ENCODE data around the gene MMEL1. TPM values are rescaled to one million over a fixed set of nuclear protein-coding genes. Genes with fewer than 3 reads are reported as not detected.

The MMEL1 gene
- total RNA-seq, 2 experiments from 2014 or later, result 0.67 to 1.8 TPM

GRCh38 chr1:2563205-2563604, 69.6 kb downstream of the MMEL1 start:
- Mint-ChIP-seq H3K4me3 (no peak overlapping the region), H3K4me1 (ENCODE audit: low read depth) (peaks cover 5% of the 10 kb centered on the region), H3K27ac (peak overlapping the region; percentile 33), H3K27me3 (no peaks in the 10 kb centered on the region), H3K36me3 (ENCODE audit: low read depth) (peaks cover 27% of the 10 kb centered on the region), H3K9me3 (no peaks in the 10 kb centered on the region)
- intact Hi-C loops (cut with DNase I, micrococcal nuclease), result no loop called here
- H3K4me3 ChIP-seq (ENCODE audit: low read length), result no peak overlapping the region
- POLR2A ChIA-PET, result interaction anchor here (3.0 kb wide), 1 partner anchor 21 kb away, joined by 20 read pairs; no protein-coding TSS in a partner anchor
- peaks cover 53% of the 10 kb centered on the region for H3K36me3 ChIP-seq (ENCODE audit: insufficient read depth, low read length)
- H3K27ac ChIP-seq (ENCODE audit: low read depth in 1 of 2, low read length in 2 of 2), result no peak overlapping the region
- CTCF ChIA-PET, result no interaction called here
- DNase-seq (no peak), ATAC-seq (ENCODE audit: poor library complexity) (no peak)
- H3K27me3 ChIP-seq (ENCODE audit: control insufficient read depth in 1 of 2, insufficient read depth in 2 of 2, low read length in 2 of 2), result no peaks in the 10 kb centered on the region
- H3K4me1 ChIP-seq (ENCODE audit: insufficient read depth, low read length), result peaks cover 32% of the 10 kb centered on the region
- TF ChIP-seq, protein P1, sequence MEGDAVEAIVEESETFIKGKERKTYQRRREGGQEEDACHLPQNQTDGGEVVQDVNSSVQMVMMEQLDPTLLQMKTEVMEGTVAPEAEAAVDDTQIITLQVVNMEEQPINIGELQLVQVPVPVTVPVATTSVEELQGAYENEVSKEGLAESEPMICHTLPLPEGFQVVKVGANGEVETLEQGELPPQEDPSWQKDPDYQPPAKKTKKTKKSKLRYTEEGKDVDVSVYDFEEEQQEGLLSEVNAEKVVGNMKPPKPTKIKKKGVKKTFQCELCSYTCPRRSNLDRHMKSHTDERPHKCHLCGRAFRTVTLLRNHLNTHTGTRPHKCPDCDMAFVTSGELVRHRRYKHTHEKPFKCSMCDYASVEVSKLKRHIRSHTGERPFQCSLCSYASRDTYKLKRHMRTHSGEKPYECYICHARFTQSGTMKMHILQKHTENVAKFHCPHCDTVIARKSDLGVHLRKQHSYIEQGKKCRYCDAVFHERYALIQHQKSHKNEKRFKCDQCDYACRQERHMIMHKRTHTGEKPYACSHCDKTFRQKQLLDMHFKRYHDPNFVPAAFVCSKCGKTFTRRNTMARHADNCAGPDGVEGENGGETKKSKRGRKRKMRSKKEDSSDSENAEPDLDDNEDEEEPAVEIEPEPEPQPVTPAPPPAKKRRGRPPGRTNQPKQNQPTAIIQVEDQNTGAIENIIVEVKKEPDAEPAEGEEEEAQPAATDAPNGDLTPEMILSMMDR (IDR thresholded peaks at IDR 0.05), result no peak
- no peaks in the 10 kb centered on the region for H3K9me3 ChIP-seq (ENCODE audit: control insufficient read depth in 1 of 2, insufficient read depth in 1 of 2, low read length in 2 of 2)

DNA sequence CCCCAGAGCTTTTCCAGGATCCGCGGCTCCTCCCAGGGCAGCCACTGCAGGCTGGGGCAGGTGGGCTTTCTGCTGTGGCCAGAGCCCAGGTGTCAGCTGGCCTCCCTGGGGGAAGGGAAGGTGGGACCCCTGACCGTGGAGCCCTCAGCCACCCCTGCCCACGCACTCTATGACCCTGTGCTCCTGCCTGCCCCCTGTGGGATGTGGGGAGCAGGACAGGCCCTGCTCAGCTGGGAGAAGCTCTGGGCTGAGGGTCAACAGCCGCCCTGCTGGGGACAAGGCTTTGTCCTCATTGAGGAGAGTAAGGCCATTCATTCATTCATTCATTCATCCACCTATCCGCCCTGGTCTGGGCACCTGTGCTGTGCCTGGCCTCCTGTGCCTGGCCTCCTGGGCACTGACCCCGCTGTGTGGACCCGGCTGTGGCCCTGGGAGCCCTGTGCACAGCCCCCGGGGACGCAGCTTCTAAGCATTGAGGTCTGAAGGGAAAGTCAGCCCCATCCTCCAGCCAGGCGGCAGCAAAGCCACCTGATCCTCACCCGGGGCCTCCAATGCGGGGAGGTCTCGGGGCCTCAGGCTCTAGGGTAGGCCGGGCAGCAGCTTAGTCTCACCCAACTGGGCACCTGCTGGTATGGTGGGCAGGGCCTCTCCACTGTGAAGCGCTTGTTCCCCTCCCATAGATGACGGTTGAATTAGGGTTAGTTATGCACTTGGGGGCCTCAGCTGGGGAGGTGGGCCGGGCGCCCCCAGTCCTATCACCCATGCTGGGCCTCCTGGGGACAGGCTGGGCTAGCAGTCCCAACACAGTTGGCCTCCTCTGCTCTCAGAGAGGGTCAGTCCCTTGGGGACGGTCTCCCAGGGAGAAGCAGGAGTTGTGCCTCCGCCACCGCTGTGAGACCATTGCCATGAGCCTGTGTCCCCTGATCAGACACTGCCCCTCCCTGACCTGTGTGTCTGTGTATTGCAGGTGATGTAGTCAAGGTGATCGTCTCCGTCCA, 70.6 kb downstream of the MMEL1 start:
- CTCF ChIA-PET, result interaction anchor here (0.6 to 2.0 kb wide), 8 partner anchors 10 to 148 kb away, joined by 3 to 20 read pairs (median 5); partner anchors contain the start of genes PANK4 and PRXL2B
- DNase-seq (peak in 2 of 14 experiments; percentile 35 to 46), ATAC-seq (ENCODE audit: poor library complexity) (peak; percentile 47)
- Mint-ChIP-seq H3K4me3 (no peak overlapping the region), H3K4me1 (ENCODE audit: low read depth) (peaks cover 11% of the 10 kb centered on the region), H3K27ac (peak overlapping the region; percentile 76), H3K27me3 (no peaks in the 10 kb centered on the region), H3K9me3 (no peaks in the 10 kb centered on the region), H3K36me3 (ENCODE audit: low read depth) (peaks cover 27% of the 10 kb centered on the region)
- POLR2A ChIA-PET, result interaction anchor here (0.9 to 2.8 kb wide), 7 partner anchors 9 to 37 kb away, joined by 3 to 23 read pairs (median 3); partner anchors contain the start of gene PRXL2B
- peaks cover 60% of the 10 kb centered on the region for H3K36me3 ChIP-seq (ENCODE audit: insufficient read depth, low read length)
- TF ChIP-seq, protein P1 (IDR thresholded peaks at IDR 0.05), result no peak
- H3K4me3 ChIP-seq (ENCODE audit: low read length), result no peak overlapping the region
- intact Hi-C loops (cut with DNase I, micrococcal nuclease), result no loop called here
- peaks cover 42% of the 10 kb centered on the region for H3K4me1 ChIP-seq (ENCODE audit: insufficient read depth, low read length)
- no peaks in the 10 kb centered on the region for H3K27me3 ChIP-seq (ENCODE audit: control insufficient read depth in 1 of 2, insufficient read depth in 2 of 2, low read length in 2 of 2)
- peak overlapping the region in 1 of 2 donors; percentile 34 for H3K27ac ChIP-seq (ENCODE audit: low read depth in 1 of 2, low read length in 2 of 2)
- H3K9me3 ChIP-seq (ENCODE audit: control insufficient read depth in 1 of 2, insufficient read depth in 1 of 2, low read length in 2 of 2), result no peaks in the 10 kb centered on the region

- TF ChIP-seq, protein P1 (IDR thresholded peaks at IDR 0.05), result no peak
- Histone ChIP-seq H3K36me3 (ENCODE audit: insufficient read depth, low read length) (peaks cover 60% of the 10 kb centered on the region), H3K27me3 (ENCODE audit: control insufficient read depth in 1 of 2, insufficient read depth in 2 of 2, low read length in 2 of 2) (no peaks in the 10 kb centered on the region), H3K27ac (ENCODE audit: low read depth in 1 of 2, low read length in 2 of 2) (no peak overlapping the region), H3K4me3 (ENCODE audit: low read length) (no peak overlapping the region), H3K4me1 (ENCODE audit: insufficient read depth, low read length) (peaks cover 47% of the 10 kb centered on the region), H3K9me3 (ENCODE audit: control insufficient read depth in 1 of 2, insufficient read depth in 1 of 2, low read length in 2 of 2) (no peaks in the 10 kb centered on the region)
- ChIA-PET CTCF (interaction anchor here (0.7 to 2.0 kb wide), 6 partner anchors 10 to 147 kb away, joined by 4 to 20 read pairs (median 6); partner anchors contain the start of genes PANK4 and PRXL2B), POLR2A (interaction anchor here (0.9 to 2.8 kb wide), 6 partner anchors 10 to 36 kb away, joined by 3 to 23 read pairs (median 6); no protein-coding TSS in a partner anchor)
- peak overlapping the region; percentile 76 for H3K27ac Mint-ChIP-seq
- H3K4me3 Mint-ChIP-seq, result peak overlapping the region; percentile 81
- ATAC-seq (ENCODE audit: poor library complexity) (no peak), DNase-seq (no peak)
- no peaks in the 10 kb centered on the region for H3K27me3 Mint-ChIP-seq
- H3K36me3 Mint-ChIP-seq (ENCODE audit: low read depth), result peaks cover 30% of the 10 kb centered on the region
- intact Hi-C loops (cut with DNase I, micrococcal nuclease), result no loop called here
- H3K4me1 Mint-ChIP-seq (ENCODE audit: low read depth), result peaks cover 14% of the 10 kb centered on the region
- no peaks in the 10 kb centered on the region for H3K9me3 Mint-ChIP-seq
Observed at GRCh38 chr1:2561446-2561845, 71.4 kb downstream of the MMEL1 start.
